Progenitor cell of endocrine pancreas (in vitro differentiated cells): ENCODE measurements around the gene PCDHA8. TPM values are rescaled to one million over a fixed set of nuclear protein-coding genes. Genes with fewer than 3 reads are reported as not detected.
"Not testable (repeated sequence)": the region's sequence is repeated elsewhere in the genome, so short reads cannot be mapped to it uniquely, and the experiment has no call there.

Experiments
- DNase-seq: peaks from one replicate; pipeline ENCODE4 v3.0.0; 2021; ENCODE audit warnings: low spot score; ENCODE audit not compliant: unreplicated experiment
- H3K27ac Mint-ChIP-seq: 2 replicates; pipeline ENCODE4 v1.8.0; 2021; ENCODE audit warnings: mild to moderate bottlenecking, moderate library complexity, mixed read lengths
- H3K27me3 Mint-ChIP-seq: 2 replicates; pipeline ENCODE4 v1.8.0; 2021; ENCODE audit warnings: mixed read lengths
- H3K36me3 Mint-ChIP-seq: 2 replicates; pipeline ENCODE4 v1.8.0; 2022; ENCODE audit warnings: mixed read lengths; ENCODE audit not compliant: insufficient read depth
- H3K4me1 Mint-ChIP-seq: 2 replicates; pipeline ENCODE4 v1.8.0; 2021; ENCODE audit warnings: low read depth, mixed read lengths
- H3K4me3 Mint-ChIP-seq: 2 replicates; pipeline ENCODE4 v1.8.0; 2021; ENCODE audit warnings: low read depth, mild to moderate bottlenecking, moderate library complexity, mixed read lengths
- H3K9me3 Mint-ChIP-seq: 2 replicates; pipeline ENCODE4 v1.8.0; 2021; ENCODE audit warnings: low read depth, mixed read lengths
- CTCF ChIP-seq: fragments of 200-600 bp; sonication (generic); IDR thresholded peaks from one replicate; pipeline ENCODE4 v1.5.0; 2021; ENCODE audit warnings: antibody characterized with exemption, mild to moderate bottlenecking; ENCODE audit not compliant: unreplicated experiment
- total RNA-seq: library from RNA; stranded (reverse); gene quantifications from 2 replicates; pipeline ENCODE4 v1.2.1, GENCODE V29; 2021

Gene PCDHA8
- total RNA-seq, 1 donor from 2014 or later: 4.9 TPM

DNA sequence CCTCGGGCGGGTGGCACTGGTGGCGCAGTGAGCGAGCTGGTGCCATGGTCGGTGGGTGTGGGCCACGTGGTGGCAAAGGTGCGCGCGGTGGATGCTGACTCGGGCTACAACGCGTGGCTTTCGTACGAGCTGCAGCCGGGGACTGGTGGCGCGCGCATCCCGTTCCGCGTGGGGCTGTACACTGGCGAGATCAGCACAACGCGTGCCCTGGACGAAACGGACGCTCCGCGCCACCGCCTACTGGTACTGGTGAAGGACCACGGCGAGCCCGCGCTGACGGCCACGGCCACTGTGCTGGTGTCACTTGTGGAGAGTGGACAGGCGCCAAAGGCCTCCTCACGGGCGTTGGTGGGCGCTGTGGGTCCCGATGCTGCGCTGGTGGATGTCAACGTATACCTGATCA, 32.1 kb upstream of the PCDHA8 start:
- peaks cover 32% of the 10 kb centered on the region for H3K9me3 Mint-ChIP-seq
- no peaks in the 10 kb centered on the region for H3K27me3 Mint-ChIP-seq
- H3K27ac Mint-ChIP-seq: no peak overlapping the region
- H3K4me3 Mint-ChIP-seq: peak overlapping the region; percentile 26
- peaks cover 4% of the 10 kb centered on the region for H3K4me1 Mint-ChIP-seq
- TF ChIP-seq CTCF: no peak
- peaks cover 61% of the 10 kb centered on the region for H3K36me3 Mint-ChIP-seq
- no peak for DNase-seq

DNA sequence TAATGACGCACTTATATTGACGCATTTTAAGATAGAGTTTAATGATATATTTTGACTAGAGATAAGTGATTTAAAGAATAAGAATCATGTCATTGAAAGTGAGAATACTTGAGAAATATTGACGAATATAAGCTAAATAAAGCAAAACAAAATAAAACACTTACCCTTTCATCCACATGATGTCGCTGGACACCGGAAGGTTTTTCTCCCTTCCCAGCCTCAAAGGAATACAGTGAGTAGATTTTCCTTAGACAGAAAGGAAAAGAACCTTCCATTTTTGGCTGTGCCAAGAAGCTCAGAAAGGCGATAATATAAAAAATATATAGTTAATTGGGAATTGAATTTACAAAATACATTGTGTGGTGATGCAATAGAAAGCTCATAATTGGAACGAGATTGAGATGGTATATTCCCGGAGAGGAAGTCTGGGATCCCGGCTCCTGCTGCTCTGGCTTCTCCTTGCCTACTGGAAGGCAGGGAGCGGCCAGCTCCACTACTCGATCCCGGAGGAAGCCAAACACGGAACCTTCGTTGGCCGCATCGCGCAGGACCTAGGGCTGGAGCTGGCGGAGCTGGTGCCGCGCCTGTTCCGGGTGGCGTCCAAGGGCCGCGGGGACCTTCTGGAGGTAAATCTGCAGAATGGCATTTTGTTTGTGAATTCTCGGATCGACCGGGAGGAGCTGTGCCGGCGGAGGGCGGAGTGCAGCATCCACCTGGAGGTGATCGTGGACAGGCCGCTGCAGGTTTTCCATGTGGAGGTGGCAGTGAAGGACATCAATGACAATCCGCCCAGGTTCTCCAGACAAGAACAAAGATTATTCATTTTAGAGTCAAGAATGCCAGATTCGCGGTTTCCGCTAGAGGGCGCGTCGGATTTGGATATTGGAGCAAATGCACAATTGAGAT, 19.4 kb upstream of the PCDHA8 start, which contains the start of gene PCDHA5:
Gene PCDHA5 (plus strand): TSS at position 239 of the 906 bp plus-strand sequence.
- no peaks in the 10 kb centered on the region for H3K27me3 Mint-ChIP-seq
- H3K4me1 Mint-ChIP-seq: no peaks in the 10 kb centered on the region
- DNase-seq: no peak
- no peak within 1 kb of the TSS for H3K4me3 Mint-ChIP-seq
- no peak within 1 kb of the TSS for H3K27ac Mint-ChIP-seq
- H3K36me3 Mint-ChIP-seq: peaks cover 39% of the 10 kb centered on the region
- peaks cover 8% of the 10 kb centered on the region for H3K9me3 Mint-ChIP-seq
- TF ChIP-seq CTCF: no peak

- no peak overlapping the region for H3K27ac Mint-ChIP-seq
- H3K4me1 Mint-ChIP-seq: no peaks in the 10 kb centered on the region
- H3K4me3 Mint-ChIP-seq: no peak overlapping the region
- H3K9me3 Mint-ChIP-seq: peaks cover 13% of the 10 kb centered on the region
- H3K27me3 Mint-ChIP-seq: no peaks in the 10 kb centered on the region
- no peak for TF ChIP-seq CTCF
- no peak for DNase-seq
- peaks cover 40% of the 10 kb centered on the region for H3K36me3 Mint-ChIP-seq
These were observed 18.7 kb upstream of the PCDHA8 start for GRCh38 chr5:140822281-140822629.

DNA sequence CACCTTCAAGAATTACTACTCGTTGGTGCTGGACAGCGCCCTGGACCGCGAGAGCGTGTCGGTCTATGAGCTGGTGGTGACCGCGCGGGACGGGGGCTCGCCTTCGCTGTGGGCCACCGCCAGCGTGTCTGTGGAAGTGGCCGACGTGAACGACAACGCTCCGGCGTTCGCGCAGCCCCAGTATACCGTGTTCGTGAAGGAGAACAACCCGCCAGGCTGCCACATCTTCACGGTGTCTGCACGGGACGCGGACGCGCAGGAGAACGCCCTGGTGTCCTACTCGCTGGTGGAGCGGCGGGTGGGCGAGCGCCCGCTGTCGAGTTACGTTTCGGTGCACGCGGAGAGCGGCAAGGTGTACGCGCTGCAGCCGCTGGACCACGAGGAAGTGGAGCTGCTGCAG, 18.0 kb upstream of the PCDHA8 start:
- H3K4me1 Mint-ChIP-seq, DNase-seq, H3K4me3 Mint-ChIP-seq, H3K27me3 Mint-ChIP-seq: not testable (repeated sequence)
- peaks cover 38% of the 10 kb centered on the region for H3K36me3 Mint-ChIP-seq
- H3K27ac Mint-ChIP-seq: peak overlapping the region; percentile 29
- H3K9me3 Mint-ChIP-seq: peaks cover 13% of the 10 kb centered on the region

DNA sequence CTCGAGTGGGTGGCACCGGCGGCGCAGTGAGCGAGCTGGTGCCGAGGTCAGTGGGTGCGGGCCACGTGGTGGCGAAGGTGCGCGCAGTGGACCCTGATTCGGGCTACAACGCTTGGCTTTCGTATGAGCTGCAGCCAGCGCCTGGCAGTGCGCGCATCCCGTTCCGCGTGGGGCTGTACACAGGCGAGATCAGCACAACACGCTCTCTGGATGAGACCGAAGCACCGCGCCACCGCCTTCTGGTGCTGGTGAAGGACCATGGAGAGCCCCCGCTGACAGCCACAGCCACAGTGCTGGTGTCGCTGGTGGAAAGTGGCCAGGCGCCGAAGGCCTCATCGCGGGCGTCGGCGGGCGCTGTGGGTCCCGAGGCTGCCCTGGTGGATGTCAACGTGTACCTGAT, 17.5 kb upstream of the PCDHA8 start:
- no peaks in the 10 kb centered on the region for H3K27me3 Mint-ChIP-seq
- no peak overlapping the region for H3K27ac Mint-ChIP-seq
- TF ChIP-seq CTCF: no peak
- H3K36me3 Mint-ChIP-seq: peaks cover 40% of the 10 kb centered on the region
- no peak for DNase-seq
- H3K9me3 Mint-ChIP-seq: peaks cover 16% of the 10 kb centered on the region
- H3K4me3 Mint-ChIP-seq: no peak overlapping the region
- no peaks in the 10 kb centered on the region for H3K4me1 Mint-ChIP-seq
